ENCODE data around the gene SMTNL1.

DNA sequence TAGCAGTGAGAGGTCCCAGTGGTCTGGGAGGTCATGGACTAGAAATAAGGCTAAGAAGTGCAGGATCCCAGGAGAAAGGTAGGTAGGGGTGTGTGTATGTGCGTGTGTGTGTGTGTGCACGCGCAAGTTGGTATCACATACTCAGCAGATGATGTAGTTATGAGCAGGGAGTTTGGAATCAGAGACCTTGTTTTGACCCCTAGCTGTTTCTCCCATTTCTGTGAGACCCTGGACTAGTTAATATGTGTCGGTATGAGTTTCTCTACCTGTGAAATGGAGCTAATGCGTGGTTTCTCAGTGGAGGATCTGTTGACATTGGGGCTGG is 61.4 kb downstream of the SMTNL1 start:
- TF ChIP-seq, protein P1, sequence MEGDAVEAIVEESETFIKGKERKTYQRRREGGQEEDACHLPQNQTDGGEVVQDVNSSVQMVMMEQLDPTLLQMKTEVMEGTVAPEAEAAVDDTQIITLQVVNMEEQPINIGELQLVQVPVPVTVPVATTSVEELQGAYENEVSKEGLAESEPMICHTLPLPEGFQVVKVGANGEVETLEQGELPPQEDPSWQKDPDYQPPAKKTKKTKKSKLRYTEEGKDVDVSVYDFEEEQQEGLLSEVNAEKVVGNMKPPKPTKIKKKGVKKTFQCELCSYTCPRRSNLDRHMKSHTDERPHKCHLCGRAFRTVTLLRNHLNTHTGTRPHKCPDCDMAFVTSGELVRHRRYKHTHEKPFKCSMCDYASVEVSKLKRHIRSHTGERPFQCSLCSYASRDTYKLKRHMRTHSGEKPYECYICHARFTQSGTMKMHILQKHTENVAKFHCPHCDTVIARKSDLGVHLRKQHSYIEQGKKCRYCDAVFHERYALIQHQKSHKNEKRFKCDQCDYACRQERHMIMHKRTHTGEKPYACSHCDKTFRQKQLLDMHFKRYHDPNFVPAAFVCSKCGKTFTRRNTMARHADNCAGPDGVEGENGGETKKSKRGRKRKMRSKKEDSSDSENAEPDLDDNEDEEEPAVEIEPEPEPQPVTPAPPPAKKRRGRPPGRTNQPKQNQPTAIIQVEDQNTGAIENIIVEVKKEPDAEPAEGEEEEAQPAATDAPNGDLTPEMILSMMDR (IDR thresholded peaks at IDR 0.05 in 8 of 11, conservative IDR thresholded peaks at IDR 0.05 in 3 of 11) = no peak
- no peak for TF ChIP-seq POLR2A (IDR thresholded peaks at IDR 0.05)
- TF ChIP-seq POLR2AphosphoS5 (IDR thresholded peaks at IDR 0.05) = no peak
